GM21447 (cell line): ENCODE results near the gene FRMD4A.

Experiments used
- ATAC-seq: cut with Tn5 transposase; IDR thresholded peaks from one replicate; pipeline ENCODE4 v1.9.1; 2021; ENCODE audit not compliant: unreplicated experiment

FRMD4A gene

GRCh38 chr10:13712837-13713581, 617.7 kb downstream of the FRMD4A start:
- peak; percentile 86 for ATAC-seq

GRCh38 chr10:13712476-13712836, 618.3 kb downstream of the FRMD4A start:
- ATAC-seq = no peak

- ATAC-seq = no peak
These were observed 619.4 kb downstream of the FRMD4A start for GRCh38 chr10:13711291-13711690.

GRCh38 chr10:13709931-13710650, 620.6 kb downstream of the FRMD4A start:
- no peak for ATAC-seq

GRCh38 chr10:13708256-13708990, 622.3 kb downstream of the FRMD4A start:
- no peak for ATAC-seq

- ATAC-seq = peak; percentile 48
These were observed 623.4 kb downstream of the FRMD4A start for GRCh38 chr10:13707156-13707881.

- ATAC-seq = no peak
These were observed 624.1 kb downstream of the FRMD4A start for GRCh38 chr10:13706604-13707003.

- no peak for ATAC-seq
These were observed 624.5 kb downstream of the FRMD4A start for GRCh38 chr10:13706175-13706574.

GRCh38 chr10:13705526-13706174, 625.1 kb downstream of the FRMD4A start:
- ATAC-seq = no peak

- ATAC-seq = no peak
These were observed 625.8 kb downstream of the FRMD4A start for GRCh38 chr10:13704964-13705363.

GRCh38 chr10:13703997-13704536, 626.7 kb downstream of the FRMD4A start:
- ATAC-seq = no peak

- no peak for ATAC-seq
These were observed 627.5 kb downstream of the FRMD4A start for GRCh38 chr10:13703101-13703818.

- no peak for ATAC-seq
These were observed 629.4 kb downstream of the FRMD4A start for GRCh38 chr10:13701157-13701919.

- no peak for ATAC-seq
These were observed 630.1 kb downstream of the FRMD4A start for GRCh38 chr10:13700473-13701144.

GRCh38 chr10:13699216-13699615, 631.5 kb downstream of the FRMD4A start:
- ATAC-seq = no peak

GRCh38 chr10:13698217-13698616, 632.5 kb downstream of the FRMD4A start:
- ATAC-seq = no peak

GRCh38 chr10:13696071-13696470, 634.7 kb downstream of the FRMD4A start:
- ATAC-seq = no peak

- ATAC-seq = no peak
These were observed 635.1 kb downstream of the FRMD4A start for GRCh38 chr10:13695588-13695987.
